Ovary (tissue), 3 donors: ENCODE results near the gene FER.

ENCODE experiments used
- CTCF ChIP-seq, 3 donors: fragments of 450-650 bp in 2 of 3; fragments of 200-600 bp in 1 of 3; IDR thresholded peaks; one replicate each; pipeline versions ENCODE4 v1.5.1 to v1.8.0; 2016 to 2022; ENCODE audit warnings: antibody characterized with exemption in 3 of 3, mild to moderate bottlenecking in 1 of 3
- POLR2A ChIP-seq: fragments of 450-650 bp; IDR thresholded peaks from one replicate; pipeline ENCODE4 v1.6.1; 2017; ENCODE audit warnings: antibody characterized with exemption, mild to moderate bottlenecking, moderate library complexity
- donor health status: DM: no; HTN: no; CAD: no.

- TF ChIP-seq CTCF (IDR thresholded peaks at IDR 0.05) (no peak), POLR2A (no peak)
Measured at GRCh38 chr5:108747774-108748400, at the start of gene FER.
